ENCODE results near the gene DTNA. TPM values are rescaled to one million over a fixed set of nuclear protein-coding genes. Genes with fewer than 3 reads are reported as not detected.
"Not testable (repeated sequence)": the region's sequence is repeated elsewhere in the genome, so short reads cannot be mapped to it uniquely, and the experiment has no call there.

Gene DTNA
- polyA plus RNA-seq, 1 donor from 2014 or later: 53.9 TPM

- H3F3A ChIP-seq (ENCODE audit: insufficient read depth, low read length, poor library complexity, severe bottlenecking); H3K79me2 ChIP-seq (replicated peaks; ENCODE audit: insufficient read depth, low read length); H3K27me3 ChIP-seq (ENCODE audit: insufficient read depth, low read depth, low read length); H3K27ac ChIP-seq (ENCODE audit: low read length); H3K4me3 ChIP-seq (ENCODE audit: low read length); H4K20me1 ChIP-seq (ENCODE audit: insufficient read depth); H3K9ac ChIP-seq (ENCODE audit: low read length); H3K9me2 ChIP-seq (ENCODE audit: insufficient read depth, low read length); H2AFZ ChIP-seq (ENCODE audit: low read depth, low read length); H3K4me2 ChIP-seq (ENCODE audit: low read length); H3K36me3 ChIP-seq (ENCODE audit: insufficient read depth, low read length); H3K9me3 ChIP-seq (ENCODE audit: low read length): not testable (repeated sequence)
Observed at GRCh38 chr18:34906985-34907384, 196.9 kb downstream of the DTNA start.

- Histone ChIP-seq H3K9me3 (ENCODE audit: low read length) (no peaks in the 10 kb centered on the region), H3K27ac (ENCODE audit: low read length) (no peak overlapping the region), H3K9ac (ENCODE audit: low read length) (no peak overlapping the region), H3K9me2 (ENCODE audit: insufficient read depth, low read length) (no peaks in the 10 kb centered on the region), H3F3A (ENCODE audit: insufficient read depth, low read length, poor library complexity, severe bottlenecking) (no peaks in the 10 kb centered on the region), H2AFZ (ENCODE audit: low read depth, low read length) (no peak overlapping the region), H4K20me1 (ENCODE audit: insufficient read depth) (no peaks in the 10 kb centered on the region), H3K4me3 (ENCODE audit: low read length) (no peak overlapping the region), H3K36me3 (ENCODE audit: insufficient read depth, low read length) (no peaks in the 10 kb centered on the region), H3K4me2 (ENCODE audit: low read length) (no peak overlapping the region), H3K79me2 (replicated peaks; ENCODE audit: insufficient read depth, low read length) (no peaks in the 10 kb centered on the region), H3K27me3 (ENCODE audit: insufficient read depth, low read depth, low read length) (no peaks in the 10 kb centered on the region)
- TF ChIP-seq POLR2AphosphoS5 (IDR thresholded peaks at IDR 0.05) (no peak), MXI1 (conservative IDR thresholded peaks at IDR 0.05; ENCODE audit: poor library complexity, severe bottlenecking) (no peak), RAD21 (conservative IDR thresholded peaks at IDR 0.05) (no peak), EP300 (conservative IDR thresholded peaks at IDR 0.05; ENCODE audit: poor library complexity, severe bottlenecking) (no peak), SMC3 (conservative IDR thresholded peaks at IDR 0.05; ENCODE audit: poor library complexity) (no peak), REST (IDR thresholded peaks at IDR 0.05; ENCODE audit: borderline replicate concordance) (no peak), TAF1 (IDR thresholded peaks at IDR 0.05; ENCODE audit: low read depth) (no peak), EZH2 (IDR thresholded peaks at IDR 0.05; ENCODE audit: borderline replicate concordance, insufficient read depth, low read length, poor library complexity, severe bottlenecking) (no peak), CTCF (IDR thresholded peaks at IDR 0.05; ENCODE audit: poor library complexity, severe bottlenecking) (no peak)
Observed at GRCh38 chr18:34909637-34910364, 199.7 kb downstream of the DTNA start.
